ENCODE measurements around the gene GALNT17.

DNA sequence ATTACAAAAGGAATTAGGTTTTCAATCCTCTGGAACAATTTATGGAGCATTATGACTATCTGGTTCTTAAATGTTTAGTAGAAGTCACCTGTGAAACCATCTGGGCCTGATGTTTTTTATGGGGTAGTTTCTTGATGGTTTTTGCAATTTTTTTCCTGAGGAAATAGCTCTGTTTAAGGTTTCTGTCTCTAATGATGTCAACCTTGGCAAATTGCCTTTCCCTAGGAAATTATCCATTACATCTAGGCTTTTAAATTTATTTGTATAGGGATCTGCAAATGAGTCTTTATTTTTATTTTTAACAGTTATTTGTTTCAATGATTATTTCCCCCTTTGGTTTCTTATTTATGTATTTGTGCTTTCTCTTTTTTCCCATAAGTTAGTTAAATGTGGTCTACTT is 222.8 kb downstream of the GALNT17 start:
- TF ChIP-seq, protein P1, sequence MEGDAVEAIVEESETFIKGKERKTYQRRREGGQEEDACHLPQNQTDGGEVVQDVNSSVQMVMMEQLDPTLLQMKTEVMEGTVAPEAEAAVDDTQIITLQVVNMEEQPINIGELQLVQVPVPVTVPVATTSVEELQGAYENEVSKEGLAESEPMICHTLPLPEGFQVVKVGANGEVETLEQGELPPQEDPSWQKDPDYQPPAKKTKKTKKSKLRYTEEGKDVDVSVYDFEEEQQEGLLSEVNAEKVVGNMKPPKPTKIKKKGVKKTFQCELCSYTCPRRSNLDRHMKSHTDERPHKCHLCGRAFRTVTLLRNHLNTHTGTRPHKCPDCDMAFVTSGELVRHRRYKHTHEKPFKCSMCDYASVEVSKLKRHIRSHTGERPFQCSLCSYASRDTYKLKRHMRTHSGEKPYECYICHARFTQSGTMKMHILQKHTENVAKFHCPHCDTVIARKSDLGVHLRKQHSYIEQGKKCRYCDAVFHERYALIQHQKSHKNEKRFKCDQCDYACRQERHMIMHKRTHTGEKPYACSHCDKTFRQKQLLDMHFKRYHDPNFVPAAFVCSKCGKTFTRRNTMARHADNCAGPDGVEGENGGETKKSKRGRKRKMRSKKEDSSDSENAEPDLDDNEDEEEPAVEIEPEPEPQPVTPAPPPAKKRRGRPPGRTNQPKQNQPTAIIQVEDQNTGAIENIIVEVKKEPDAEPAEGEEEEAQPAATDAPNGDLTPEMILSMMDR (conservative IDR thresholded peaks at IDR 0.05): no peak
- TF ChIP-seq EZH2 (IDR thresholded peaks at IDR 0.05; ENCODE audit: low read depth): no peak
